HepG2 (cell line): ENCODE measurements around the gene ANKK1. TPM values are rescaled to one million over a fixed set of nuclear protein-coding genes. Genes with fewer than 3 reads are reported as not detected.

Experiments
- ATAC-seq: fragments of 200-7000 bp; cut with Tn5 transposase; 3 replicates; pipeline ENCODE4 v1.9.1; 2020; ENCODE audit warnings: mild to moderate bottlenecking, moderate library complexity
- BruUV-seq: library from RNA; stranded (reverse); fragments of 400-500 nt; replicated peaks from 2 replicates; lab custom pipeline; 2021; lab: Mats Ljungman, UMichigan
- CTCF ChIA-PET: fragments of 300-600 bp; formaldehyde crosslinking; extraction: SDS; loops from one replicate; lab custom pipeline; 2021; ENCODE audit warnings: low total read pairs, inconsistent platforms, low intra/inter-chr PET ratio; lab: Yijun Ruan, JAX
- POLR2A ChIA-PET: fragments of 350-600 bp; sonication (Branson Sonifier 250); formaldehyde crosslinking; loops from one replicate; lab custom pipeline; 2020; ENCODE audit warnings: antibody characterized with exemption, inconsistent platforms; lab: Yijun Ruan, JAX
- DNase-seq: peaks from one replicate; pipeline ENCODE4 v3.0.0-alpha.2; 2015; ENCODE audit warnings: low spot score
- FAIRE-seq: peaks from 3 replicates; lab custom pipeline; 2011; peaks lifted over from hg19 to GRCh38; lab: Jason Lieb, UNC
- H2AFZ ChIP-seq: one replicate; pipeline ENCODE4 v1.6.1; 2011; ENCODE audit warnings: low read length, inconsistent platforms
- H3K27ac ChIP-seq: fragments of 300-600 bp; 3 replicates; pipeline ENCODE4 v1.8.0; 2011; ENCODE audit warnings: mixed run types, mild to moderate bottlenecking, mixed read lengths, low read length, inconsistent platforms; ENCODE audit not compliant: insufficient read depth; ENCODE audit errors: extremely low read length
- H3K27me3 ChIP-seq, 2 experiments: fragments of 200-600 bp in 1 of 2; 2 replicates in 1 of 2; 3 replicates in 1 of 2; pipeline versions ENCODE4 v1.6.0 to v1.8.0; 2011; ENCODE audit warnings: low read length in 2 of 2, mild to moderate bottlenecking in 2 of 2, moderate library complexity in 2 of 2, inconsistent platforms in 1 of 2; ENCODE audit not compliant: insufficient read depth in 2 of 2, control insufficient read depth in 1 of 2
- H3K36me3 ChIP-seq, 2 experiments: fragments of 200-600 bp in 1 of 2; replicated peaks in 1 of 2; 2 replicates in 1 of 2; 3 replicates in 1 of 2; pipeline versions ENCODE4 v1.5.1 to v1.8.0; 2011; ENCODE audit warnings: low read length in 2 of 2, inconsistent platforms in 1 of 2; ENCODE audit not compliant: insufficient read depth in 2 of 2, control insufficient read depth in 1 of 2
- H3K4me1 ChIP-seq: 2 replicates; pipeline ENCODE4 v1.5.1; 2012; ENCODE audit warnings: low read length, inconsistent platforms; ENCODE audit not compliant: insufficient read depth
- H3K4me2 ChIP-seq: 2 replicates; pipeline ENCODE4 v1.6.0; 2011; ENCODE audit warnings: low read depth, low read length, inconsistent platforms
- H3K4me3 ChIP-seq, 3 experiments: fragments of 200-600 bp in 1 of 3; sonication (generic), shearing (Covaris generic) in 1 of 3; replicated peaks in 1 of 3; 2 replicates each; pipeline ENCODE4 v1.5.1; 2011 to 2016; ENCODE audit warnings: low read length in 3 of 3, inconsistent platforms in 2 of 3, low read depth in 2 of 3, mild to moderate bottlenecking in 2 of 3, control low read depth in 1 of 3, mixed read lengths in 1 of 3; ENCODE audit not compliant: insufficient read depth in 1 of 3
- H3K79me2 ChIP-seq: one replicate; pipeline ENCODE4 v1.6.1; 2011; ENCODE audit warnings: low read length, inconsistent platforms; ENCODE audit not compliant: insufficient read depth
- H3K9ac ChIP-seq: 2 replicates; pipeline ENCODE4 v1.6.0; 2011; ENCODE audit warnings: mild to moderate bottlenecking, low read depth, low read length, inconsistent platforms; ENCODE audit not compliant: insufficient read depth
- H3K9me3 ChIP-seq: 2 replicates; pipeline ENCODE4 v1.5.1; 2012; ENCODE audit warnings: mild to moderate bottlenecking, low read length
- H4K20me1 ChIP-seq: 2 replicates; pipeline ENCODE4 v1.6.0; 2011; ENCODE audit warnings: inconsistent platforms, mild to moderate bottlenecking, low read length, moderate library complexity; ENCODE audit not compliant: insufficient read depth
- BRCA1 ChIP-seq: sonication (generic); formaldehyde crosslinking; IDR thresholded peaks from 2 replicates; pipeline ENCODE4 v1.4.0; 2020; ENCODE audit warnings: missing genetic modification reagents
- GATAD2A ChIP-seq: IDR thresholded peaks from 2 replicates; pipeline ENCODE4 v1.6.1; 2016
- IRX3 ChIP-seq: sonication (generic); formaldehyde crosslinking; IDR thresholded peaks from 2 replicates; pipeline ENCODE4 v1.8.1; 2023; ENCODE audit warnings: mild to moderate bottlenecking, low read depth, missing genetic modification reagents, borderline replicate concordance
- RXRA ChIP-seq: sonication (generic); formaldehyde crosslinking; IDR thresholded peaks from 2 replicates; pipeline ENCODE4 v1.5.1; 2020; ENCODE audit warnings: missing genetic modification reagents
- SMAD9 ChIP-seq: sonication (generic); formaldehyde crosslinking; IDR thresholded peaks from 2 replicates; pipeline ENCODE4 v1.5.1; 2020; ENCODE audit warnings: mild to moderate bottlenecking, missing genetic modification reagents
- SOX5 ChIP-seq: IDR thresholded peaks from 2 replicates; pipeline ENCODE4 v1.6.1; 2016; ENCODE audit warnings: borderline replicate concordance
- TCF7 ChIP-seq: sonication (generic); IDR thresholded peaks from 2 replicates; pipeline ENCODE4 v1.6.1; 2016; ENCODE audit warnings: antibody characterized with exemption, low read depth
- TERF1 ChIP-seq: sonication (generic); formaldehyde crosslinking; IDR thresholded peaks from 2 replicates; pipeline ENCODE4 v1.8.0; 2022; ENCODE audit warnings: mild to moderate bottlenecking, missing genetic modification reagents, moderate library complexity
- ZNF224 ChIP-seq: sonication (generic); formaldehyde crosslinking; IDR thresholded peaks from 2 replicates; pipeline ENCODE4 v1.5.0; 2020; ENCODE audit warnings: mild to moderate bottlenecking, missing genetic modification reagents
- ZNF350 ChIP-seq: sonication (generic); formaldehyde crosslinking; IDR thresholded peaks from 2 replicates; pipeline ENCODE4 v1.4.0; 2020; ENCODE audit warnings: mild to moderate bottlenecking, low read depth, missing genetic modification reagents, borderline replicate concordance
- ZNF703 ChIP-seq: sonication (generic); formaldehyde crosslinking; IDR thresholded peaks from 2 replicates; pipeline ENCODE4 v1.5.1; 2020; ENCODE audit warnings: missing genetic modification reagents, mild to moderate bottlenecking, moderate library complexity, borderline replicate concordance
- ZNF792 ChIP-seq: IDR thresholded peaks from 2 replicates; pipeline ENCODE4 v1.6.1; 2016
- ZNF878 ChIP-seq: sonication (generic); formaldehyde crosslinking; IDR thresholded peaks from 2 replicates; pipeline ENCODE4 v1.8.1; 2023; ENCODE audit warnings: mild to moderate bottlenecking, missing genetic modification reagents, moderate library complexity
- ZNF879 ChIP-seq: sonication (generic); formaldehyde crosslinking; IDR thresholded peaks from 2 replicates; pipeline ENCODE4 v1.8.1; 2023; ENCODE audit warnings: missing genetic modification reagents
- WGBS: methylation state at CpG from one replicate; pipeline ENCODE4 v1.1.6; 2017; ENCODE audit warnings: low lambda C conversion rate; 5-methylcytosine and 5-hydroxymethylcytosine counted together
- in situ Hi-C: cut with HindIII; loops from 2 replicates; pipeline ENCODE4 v1.10.0; 2017; ENCODE audit warnings: low pct_unique_long_range_greater_than_20kb; ENCODE audit not compliant: extremely low pct_ligation_motif_present
- intact Hi-C: fragments of 100-400 bp; cut with micrococcal nuclease; formaldehyde crosslinking; loops from one replicate; pipeline ENCODE4 v1.10.0; 2022; ENCODE audit not compliant: unreplicated experiment
- polyA plus RNA-seq, 8 experiments: library from polyadenylated mRNA; depleted of rRNA in 3 of 8; stranded (reverse) in 7 of 8; unstranded in 1 of 8; fragments of >200 nt; fragmentation: Illumina TruSeq in 4 of 8; extraction: Trizol in 4 of 8; gene quantifications; 2 replicates each; pipeline versions ENCODE4 v1.2.1 to v1.2.3, GENCODE V29; 2011 to 2016; ENCODE audit warnings: low read depth in 4 of 8, missing spikeins in 1 of 8, mixed read lengths in 1 of 8; ENCODE audit not compliant: insufficient read depth in 1 of 8
- total RNA-seq, 5 experiments: library from RNA; depleted of rRNA; stranded (reverse); fragments of >200 nt; fragmentation: Illumina TruSeq; extraction: Trizol; gene quantifications; 2 replicates each; pipeline ENCODE4 v1.2.3, GENCODE V29; 2016; ENCODE audit warnings: low read depth in 1 of 5
- TF ChIP-seq, protein P1 (sequence below), 2 experiments: IDR thresholded peaks; 2 replicates each; pipeline ENCODE4 v1.6.1; 2011 to 2012; ENCODE audit warnings: low read length in 2 of 2, borderline replicate concordance in 1 of 2, low read depth in 1 of 2, mild to moderate bottlenecking in 1 of 2, moderate library complexity in 1 of 2
- TF ChIP-seq, protein P2 (sequence below): sonication (generic); formaldehyde crosslinking; IDR thresholded peaks from 2 replicates; pipeline ENCODE4 v1.4.0; 2020; ENCODE audit warnings: missing genetic modification reagents

The ANKK1 gene
- total and polyA plus RNA-seq, 2 of the 13 experiments (the other 11 are each of a cell fraction or from before 2014, with no cell fraction given), result 0.04 to 0.22 TPM

- intact Hi-C loops, result no loop called here
- H3K36me3 ChIP-seq, result no peaks in the 10 kb centered on the region
- ATAC-seq (no peak), FAIRE-seq (no peak), DNase-seq (no peak)
- in situ Hi-C loops, result no loop called here
- CTCF ChIA-PET, result no interaction called here
- H3K4me3 ChIP-seq, result no peak overlapping the region
- no TSS peak for BruUV-seq
- H4K20me1 ChIP-seq, result no peaks in the 10 kb centered on the region
- peaks cover 0 to 3% of the 10 kb centered on the region in 2 experiments; a peak in 2 of 5 replicates for H3K27me3 ChIP-seq
- no peaks in the 10 kb centered on the region for H3K4me1 ChIP-seq
- H3K4me2 ChIP-seq, result no peak overlapping the region
- H2AFZ ChIP-seq, result no peak overlapping the region
- H3K27ac ChIP-seq, result no peak overlapping the region
- TF ChIP-seq GATAD2A (CRISPR knock-in tag) (no peak), RXRA (CRISPR knock-in tag) (no peak), IRX3 (CRISPR knock-in tag) (no peak), ZNF879 (CRISPR knock-in tag) (no peak), SMAD9 (CRISPR knock-in tag) (no peak), ZNF350 (CRISPR knock-in tag) (no peak), ZNF224 (CRISPR knock-in tag) (no peak), TCF7 (no peak), ZNF792 (no peak), ZNF878 (CRISPR knock-in tag) (no peak), SOX5 (CRISPR knock-in tag) (no peak), TERF1 (CRISPR knock-in tag) (no peak), BRCA1 (no peak), ZNF703 (CRISPR knock-in tag) (no peak)
- TF ChIP-seq, protein P1, sequence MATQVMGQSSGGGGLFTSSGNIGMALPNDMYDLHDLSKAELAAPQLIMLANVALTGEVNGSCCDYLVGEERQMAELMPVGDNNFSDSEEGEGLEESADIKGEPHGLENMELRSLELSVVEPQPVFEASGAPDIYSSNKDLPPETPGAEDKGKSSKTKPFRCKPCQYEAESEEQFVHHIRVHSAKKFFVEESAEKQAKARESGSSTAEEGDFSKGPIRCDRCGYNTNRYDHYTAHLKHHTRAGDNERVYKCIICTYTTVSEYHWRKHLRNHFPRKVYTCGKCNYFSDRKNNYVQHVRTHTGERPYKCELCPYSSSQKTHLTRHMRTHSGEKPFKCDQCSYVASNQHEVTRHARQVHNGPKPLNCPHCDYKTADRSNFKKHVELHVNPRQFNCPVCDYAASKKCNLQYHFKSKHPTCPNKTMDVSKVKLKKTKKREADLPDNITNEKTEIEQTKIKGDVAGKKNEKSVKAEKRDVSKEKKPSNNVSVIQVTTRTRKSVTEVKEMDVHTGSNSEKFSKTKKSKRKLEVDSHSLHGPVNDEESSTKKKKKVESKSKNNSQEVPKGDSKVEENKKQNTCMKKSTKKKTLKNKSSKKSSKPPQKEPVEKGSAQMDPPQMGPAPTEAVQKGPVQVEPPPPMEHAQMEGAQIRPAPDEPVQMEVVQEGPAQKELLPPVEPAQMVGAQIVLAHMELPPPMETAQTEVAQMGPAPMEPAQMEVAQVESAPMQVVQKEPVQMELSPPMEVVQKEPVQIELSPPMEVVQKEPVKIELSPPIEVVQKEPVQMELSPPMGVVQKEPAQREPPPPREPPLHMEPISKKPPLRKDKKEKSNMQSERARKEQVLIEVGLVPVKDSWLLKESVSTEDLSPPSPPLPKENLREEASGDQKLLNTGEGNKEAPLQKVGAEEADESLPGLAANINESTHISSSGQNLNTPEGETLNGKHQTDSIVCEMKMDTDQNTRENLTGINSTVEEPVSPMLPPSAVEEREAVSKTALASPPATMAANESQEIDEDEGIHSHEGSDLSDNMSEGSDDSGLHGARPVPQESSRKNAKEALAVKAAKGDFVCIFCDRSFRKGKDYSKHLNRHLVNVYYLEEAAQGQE (IDR thresholded peaks at IDR 0.05; ENCODE audit: borderline replicate concordance in 1 of 2, low read depth in 1 of 2, low read length in 2 of 2), result no peak
- TF ChIP-seq, protein P2, sequence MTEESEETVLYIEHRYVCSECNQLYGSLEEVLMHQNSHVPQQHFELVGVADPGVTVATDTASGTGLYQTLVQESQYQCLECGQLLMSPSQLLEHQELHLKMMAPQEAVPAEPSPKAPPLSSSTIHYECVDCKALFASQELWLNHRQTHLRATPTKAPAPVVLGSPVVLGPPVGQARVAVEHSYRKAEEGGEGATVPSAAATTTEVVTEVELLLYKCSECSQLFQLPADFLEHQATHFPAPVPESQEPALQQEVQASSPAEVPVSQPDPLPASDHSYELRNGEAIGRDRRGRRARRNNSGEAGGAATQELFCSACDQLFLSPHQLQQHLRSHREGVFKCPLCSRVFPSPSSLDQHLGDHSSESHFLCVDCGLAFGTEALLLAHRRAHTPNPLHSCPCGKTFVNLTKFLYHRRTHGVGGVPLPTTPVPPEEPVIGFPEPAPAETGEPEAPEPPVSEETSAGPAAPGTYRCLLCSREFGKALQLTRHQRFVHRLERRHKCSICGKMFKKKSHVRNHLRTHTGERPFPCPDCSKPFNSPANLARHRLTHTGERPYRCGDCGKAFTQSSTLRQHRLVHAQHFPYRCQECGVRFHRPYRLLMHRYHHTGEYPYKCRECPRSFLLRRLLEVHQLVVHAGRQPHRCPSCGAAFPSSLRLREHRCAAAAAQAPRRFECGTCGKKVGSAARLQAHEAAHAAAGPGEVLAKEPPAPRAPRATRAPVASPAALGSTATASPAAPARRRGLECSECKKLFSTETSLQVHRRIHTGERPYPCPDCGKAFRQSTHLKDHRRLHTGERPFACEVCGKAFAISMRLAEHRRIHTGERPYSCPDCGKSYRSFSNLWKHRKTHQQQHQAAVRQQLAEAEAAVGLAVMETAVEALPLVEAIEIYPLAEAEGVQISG (CRISPR knock-in tag), result no peak
- no peaks in the 10 kb centered on the region for H3K79me2 ChIP-seq
- H3K9ac ChIP-seq, result no peak overlapping the region
- WGBS, result 33% methylated on average over 3 of the region's 14 CpGs
- POLR2A ChIA-PET, result no interaction called here
- H3K9me3 ChIP-seq, result no peaks in the 10 kb centered on the region
Observed at GRCh38 chr11:113419454-113420003, 31.9 kb downstream of the ANKK1 start.
